Measurements from ENCODE around the gene ETV5. TPM values are rescaled to one million over a fixed set of nuclear protein-coding genes. Genes with fewer than 3 reads are reported as not detected.
A peak's percentile ranks its signal among the peaks of the same experiment; 100 is the strongest.

ETV5 gene
- total RNA-seq, 4 donors from 2014 or later = 2.0 to 39.8 (median 13.8) TPM

- no peak overlapping the region for H3K4me3 ChIP-seq
- H3K36me3 ChIP-seq = no peaks in the 10 kb centered on the region
- H3K27me3 ChIP-seq = no peaks in the 10 kb centered on the region
- no peak overlapping the region for H3K27ac ChIP-seq
- H3K4me1 ChIP-seq = no peaks in the 10 kb centered on the region
- TF ChIP-seq POLR2A (IDR thresholded peaks at IDR 0.05) (no peak), CTCF (IDR thresholded peaks at IDR 0.05) (no peak)
- no peaks in the 10 kb centered on the region for H3K9me3 ChIP-seq
- intact Hi-C loops (cut with DNase I; ENCODE audit: low total_unique reads) = no loop called here
- peak in 1 of 2 donors; percentile 24 for DNase-seq
Observed at GRCh38 chr3:186099178-186099577, 9.7 kb downstream of the ETV5 start.

- Histone ChIP-seq H3K36me3 (no peaks in the 10 kb centered on the region), H3K9me3 (no peaks in the 10 kb centered on the region), H3K27me3 (no peaks in the 10 kb centered on the region), H3K27ac (no peak overlapping the region), H3K4me3 (no peak overlapping the region), H3K4me1 (no peaks in the 10 kb centered on the region)
- intact Hi-C loops (cut with DNase I; ENCODE audit: low total_unique reads) = no loop called here
- no peak for DNase-seq
- no peak for TF ChIP-seq CTCF (IDR thresholded peaks at IDR 0.05)
- no peak for TF ChIP-seq POLR2A (IDR thresholded peaks at IDR 0.05)
Observed at GRCh38 chr3:186098740-186099139, 10.1 kb downstream of the ETV5 start.

- Histone ChIP-seq H3K9me3 (no peaks in the 10 kb centered on the region), H3K27ac (no peak overlapping the region), H3K27me3 (no peaks in the 10 kb centered on the region), H3K4me3 (peak overlapping the region in 1 of 2 donors; percentile 12), H3K36me3 (no peaks in the 10 kb centered on the region), H3K4me1 (no peaks in the 10 kb centered on the region)
- TF ChIP-seq POLR2A (IDR thresholded peaks at IDR 0.05) = no peak
- TF ChIP-seq CTCF (IDR thresholded peaks at IDR 0.05) = no peak
- peak in 1 of 2 donors; percentile 28 for DNase-seq
- intact Hi-C loops (cut with DNase I; ENCODE audit: low total_unique reads) = no loop called here
Observed at GRCh38 chr3:186097663-186098451, 11.0 kb downstream of the ETV5 start.

- H3K27ac ChIP-seq = no peak overlapping the region
Observed at GRCh38 chr3:186097317-186097662, 11.6 kb downstream of the ETV5 start.

More at GRCh38 chr3:186097317-186097662, 11.6 kb downstream of the ETV5 start:
- no peaks in the 10 kb centered on the region for H3K27me3 ChIP-seq
- intact Hi-C loops (cut with DNase I; ENCODE audit: low total_unique reads) = no loop called here
- no peak overlapping the region for H3K4me3 ChIP-seq
- no peaks in the 10 kb centered on the region for H3K4me1 ChIP-seq
- H3K9me3 ChIP-seq = no peaks in the 10 kb centered on the region
- no peak for DNase-seq
- H3K36me3 ChIP-seq = no peaks in the 10 kb centered on the region
- TF ChIP-seq POLR2A (IDR thresholded peaks at IDR 0.05) (no peak), CTCF (IDR thresholded peaks at IDR 0.05) (no peak)

Data from uterus (tissue), 4 donors.